ENCODE measurements around the gene ADGRL3.

GRCh38 chr4:61938250-61938846 lies 738.2 kb downstream of the ADGRL3 start:
- TF ChIP-seq ZNF624 (tag by site-specific recombination; IDR thresholded peaks at IDR 0.05) (no peak), ZFP41 (tag by site-specific recombination; IDR thresholded peaks at IDR 0.05; ENCODE audit: borderline replicate concordance) (no peak), PATZ1 (tag by site-specific recombination; IDR thresholded peaks at IDR 0.05) (no peak), ZNF274 (IDR thresholded peaks at IDR 0.05; ENCODE audit: low read length) (no peak), ZNF274 (tag by site-specific recombination; IDR thresholded peaks at IDR 0.05; ENCODE audit: borderline replicate concordance) (no peak), MEIS1 (CRISPR knock-in tag; IDR thresholded peaks at IDR 0.05; ENCODE audit: borderline replicate concordance) (no peak), TCF7L2 (IDR thresholded peaks at IDR 0.05; ENCODE audit: borderline replicate concordance, low read depth, low read length) (no peak), ZNF175 (tag by site-specific recombination; IDR thresholded peaks at IDR 0.05) (no peak), BCL11A (tag by site-specific recombination; IDR thresholded peaks at IDR 0.05; ENCODE audit: low read depth) (no peak), KLF16 (tag by site-specific recombination; IDR thresholded peaks at IDR 0.05) (no peak)
- TF ChIP-seq, protein P1, sequence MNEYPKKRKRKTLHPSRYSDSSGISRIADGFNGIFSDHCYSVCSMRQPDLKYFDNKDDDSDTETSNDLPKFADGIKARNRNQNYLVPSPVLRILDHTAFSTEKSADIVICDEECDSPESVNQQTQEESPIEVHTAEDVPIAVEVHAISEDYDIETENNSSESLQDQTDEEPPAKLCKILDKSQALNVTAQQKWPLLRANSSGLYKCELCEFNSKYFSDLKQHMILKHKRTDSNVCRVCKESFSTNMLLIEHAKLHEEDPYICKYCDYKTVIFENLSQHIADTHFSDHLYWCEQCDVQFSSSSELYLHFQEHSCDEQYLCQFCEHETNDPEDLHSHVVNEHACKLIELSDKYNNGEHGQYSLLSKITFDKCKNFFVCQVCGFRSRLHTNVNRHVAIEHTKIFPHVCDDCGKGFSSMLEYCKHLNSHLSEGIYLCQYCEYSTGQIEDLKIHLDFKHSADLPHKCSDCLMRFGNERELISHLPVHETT (tag by site-specific recombination; IDR thresholded peaks at IDR 0.05), result no peak
- TF ChIP-seq, protein P2, sequence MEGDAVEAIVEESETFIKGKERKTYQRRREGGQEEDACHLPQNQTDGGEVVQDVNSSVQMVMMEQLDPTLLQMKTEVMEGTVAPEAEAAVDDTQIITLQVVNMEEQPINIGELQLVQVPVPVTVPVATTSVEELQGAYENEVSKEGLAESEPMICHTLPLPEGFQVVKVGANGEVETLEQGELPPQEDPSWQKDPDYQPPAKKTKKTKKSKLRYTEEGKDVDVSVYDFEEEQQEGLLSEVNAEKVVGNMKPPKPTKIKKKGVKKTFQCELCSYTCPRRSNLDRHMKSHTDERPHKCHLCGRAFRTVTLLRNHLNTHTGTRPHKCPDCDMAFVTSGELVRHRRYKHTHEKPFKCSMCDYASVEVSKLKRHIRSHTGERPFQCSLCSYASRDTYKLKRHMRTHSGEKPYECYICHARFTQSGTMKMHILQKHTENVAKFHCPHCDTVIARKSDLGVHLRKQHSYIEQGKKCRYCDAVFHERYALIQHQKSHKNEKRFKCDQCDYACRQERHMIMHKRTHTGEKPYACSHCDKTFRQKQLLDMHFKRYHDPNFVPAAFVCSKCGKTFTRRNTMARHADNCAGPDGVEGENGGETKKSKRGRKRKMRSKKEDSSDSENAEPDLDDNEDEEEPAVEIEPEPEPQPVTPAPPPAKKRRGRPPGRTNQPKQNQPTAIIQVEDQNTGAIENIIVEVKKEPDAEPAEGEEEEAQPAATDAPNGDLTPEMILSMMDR (tag by site-specific recombination; IDR thresholded peaks at IDR 0.05), result no peak

Measured in HEK293 (cell line).